ENCODE data around the gene TMEM201. TPM values are rescaled to one million over a fixed set of nuclear protein-coding genes. Genes with fewer than 3 reads are reported as not detected.

The TMEM201 gene
- total and polyA plus RNA-seq, 2 donors (not counting 3 experiments of a cell fraction or from before 2014, with no cell fraction given): 8.3 to 24.8 TPM

GRCh38 chr1:9610548-9610947 lies 21.8 kb downstream of the TMEM201 start:
- Histone ChIP-seq H2AFZ (ENCODE audit: low read depth, low read length) (no peak overlapping the region), H3K27me3 (ENCODE audit: control insufficient read depth in 2 of 2, insufficient read depth in 2 of 2, low read length in 2 of 2) (no peaks in the 10 kb centered on the region), H3K9me1 (replicated peaks; ENCODE audit: control insufficient read depth, extremely low read depth, insufficient read depth, low read length) (no peaks in the 10 kb centered on the region), H3K36me3 (ENCODE audit: control insufficient read depth in 2 of 2, extremely low read depth in 1 of 2, insufficient read depth in 2 of 2, low read length in 2 of 2) (peaks cover 0 to 19% of the 10 kb centered on the region in 2 experiments), H4K20me1 (replicated peaks; ENCODE audit: control insufficient read depth, extremely low read depth, insufficient read depth, low read length) (no peaks in the 10 kb centered on the region), H3K4me1 (ENCODE audit: control insufficient read depth, extremely low read depth, insufficient read depth, low read length) (no peaks in the 10 kb centered on the region), H3K9me3 (replicated peaks; ENCODE audit: control insufficient read depth, insufficient read depth, low read length) (no peaks in the 10 kb centered on the region), H3K4me3 (replicated peaks in 1 of 3; ENCODE audit: insufficient read depth in 1 of 3, low read depth in 1 of 3, low read length in 3 of 3) (no peak overlapping the region), H3K4me2 (ENCODE audit: insufficient read depth, low read length) (no peak overlapping the region), H3K9ac (replicated peaks; ENCODE audit: extremely low read depth, insufficient read depth, low read length) (no peak overlapping the region), H3K27ac (ENCODE audit: insufficient read depth, low read depth, low read length) (no peak overlapping the region), H3K79me2 (ENCODE audit: control insufficient read depth, insufficient read depth, low read length) (no peaks in the 10 kb centered on the region)
- no peak for DNase-seq (ENCODE audit: low read depth, low spot score)
- intact Hi-C loops (cut with micrococcal nuclease) (no loop called here), dilution Hi-C loops (cut with MboI; ENCODE audit: extremely low pct_ligation_motif_present, low sequenced_read_pairs) (no loop called here)
- POLR2A ChIA-PET: interaction anchor here (0.7 kb wide), 1 partner anchor 600 kb away, joined by 3 read pairs; the partner anchor contains the start of gene KIF1B
- CTCF ChIA-PET: no interaction called here
- no peak for FAIRE-seq
- TF ChIP-seq MAX (IDR thresholded peaks at IDR 0.05; ENCODE audit: insufficient read depth, insufficient read length) (no peak), JUN (IDR thresholded peaks at IDR 0.05; ENCODE audit: borderline replicate concordance, insufficient read depth, insufficient read length, low read depth) (no peak), EZH2 (IDR thresholded peaks at IDR 0.05; ENCODE audit: borderline replicate concordance, low read depth, low read length, severe bottlenecking) (no peak), POLR2AphosphoS5 (IDR thresholded peaks at IDR 0.05; ENCODE audit: insufficient read depth, low read depth, low read length) (no peak), CTCF (IDR thresholded peaks at IDR 0.05; ENCODE audit: extremely low read depth in 1 of 2, insufficient read depth in 1 of 2, low read depth in 1 of 2, low read length in 2 of 2) (no peak)
- no TSS peak for BruUV-seq (replicated peaks)

- Histone ChIP-seq H2AFZ (ENCODE audit: low read depth, low read length) (no peak overlapping the region), H3K79me2 (ENCODE audit: control insufficient read depth, insufficient read depth, low read length) (no peaks in the 10 kb centered on the region), H4K20me1 (replicated peaks; ENCODE audit: control insufficient read depth, extremely low read depth, insufficient read depth, low read length) (no peaks in the 10 kb centered on the region), H3K4me3 (replicated peaks in 1 of 3; ENCODE audit: insufficient read depth in 1 of 3, low read depth in 1 of 3, low read length in 3 of 3) (no peak overlapping the region), H3K27me3 (ENCODE audit: control insufficient read depth in 2 of 2, insufficient read depth in 2 of 2, low read length in 2 of 2) (no peaks in the 10 kb centered on the region), H3K4me2 (ENCODE audit: insufficient read depth, low read length) (no peak overlapping the region), H3K9me1 (replicated peaks; ENCODE audit: control insufficient read depth, extremely low read depth, insufficient read depth, low read length) (no peaks in the 10 kb centered on the region), H3K9ac (replicated peaks; ENCODE audit: extremely low read depth, insufficient read depth, low read length) (no peak overlapping the region), H3K36me3 (ENCODE audit: control insufficient read depth in 2 of 2, extremely low read depth in 1 of 2, insufficient read depth in 2 of 2, low read length in 2 of 2) (peaks cover 0 to 19% of the 10 kb centered on the region in 2 experiments), H3K9me3 (replicated peaks; ENCODE audit: control insufficient read depth, insufficient read depth, low read length) (no peaks in the 10 kb centered on the region), H3K4me1 (ENCODE audit: control insufficient read depth, extremely low read depth, insufficient read depth, low read length) (no peaks in the 10 kb centered on the region), H3K27ac (ENCODE audit: insufficient read depth, low read depth, low read length) (no peak overlapping the region)
- no TSS peak for BruUV-seq (replicated peaks)
- CTCF ChIA-PET: interaction anchor here (0.6 to 1.1 kb wide), 2 partner anchors 15 to 70 kb away, joined by 3 read pairs; no protein-coding TSS in a partner anchor
- POLR2A ChIA-PET: no interaction called here
- TF ChIP-seq MYC (IDR thresholded peaks at IDR 0.05; ENCODE audit: low read depth, low read length) (no peak), MAX (IDR thresholded peaks at IDR 0.05; ENCODE audit: insufficient read depth, insufficient read length) (no peak), EZH2 (IDR thresholded peaks at IDR 0.05; ENCODE audit: borderline replicate concordance, low read depth, low read length, severe bottlenecking) (no peak), JUN (IDR thresholded peaks at IDR 0.05; ENCODE audit: borderline replicate concordance, insufficient read depth, insufficient read length, low read depth) (no peak), GATA2 (IDR thresholded peaks at IDR 0.05; ENCODE audit: insufficient read depth, insufficient read length, low read depth, low read length) (no peak), POLR2A (IDR thresholded peaks at IDR 0.05; ENCODE audit: low read depth, low read length) (no peak), POLR2AphosphoS5 (IDR thresholded peaks at IDR 0.05; ENCODE audit: insufficient read depth, low read depth, low read length) (no peak), FOS (IDR thresholded peaks at IDR 0.05; ENCODE audit: borderline replicate concordance, insufficient read depth, low read length) (no peak), CTCF (IDR thresholded peaks at IDR 0.05; ENCODE audit: extremely low read depth in 1 of 2, insufficient read depth in 1 of 2, low read depth in 1 of 2, low read length in 2 of 2) (no peak)
- FAIRE-seq (no peak), DNase-seq (ENCODE audit: low read depth, low spot score) (no peak)
- dilution Hi-C loops (cut with MboI; ENCODE audit: extremely low pct_ligation_motif_present, low sequenced_read_pairs): no loop called here
- intact Hi-C loops (cut with micrococcal nuclease): no loop called here
These were observed 23.0 kb downstream of the TMEM201 start for GRCh38 chr1:9611716-9612115.
